Keratinocyte (primary cell): ENCODE data around the gene GTSF1L. TPM values are rescaled to one million over a fixed set of nuclear protein-coding genes. Genes with fewer than 3 reads are reported as not detected.

Source experiments
- DNase-seq: peaks from one replicate; pipeline ENCODE4 v3.0.0-alpha.2; 2011; ENCODE audit warnings: low read depth, missing footprints, low spot score
- FAIRE-seq: peaks from 2 replicates; lab custom pipeline; 2011; peaks lifted over from hg19 to GRCh38; lab: Jason Lieb, UNC
- H2AFZ ChIP-seq: 2 replicates; pipeline ENCODE4 v1.6.0; 2012; ENCODE audit warnings: low read length, control low read depth, inconsistent platforms; ENCODE audit not compliant: control insufficient read depth
- H3K27ac ChIP-seq: 2 replicates; pipeline ENCODE4 v1.5.1; 2011; ENCODE audit warnings: low read length; ENCODE audit not compliant: control insufficient read depth, insufficient read depth
- H3K27me3 ChIP-seq: 3 replicates; pipeline ENCODE4 v1.6.0; 2011; ENCODE audit warnings: low read length; ENCODE audit not compliant: control insufficient read depth, insufficient read depth; ENCODE audit errors: extremely low read depth
- H3K36me3 ChIP-seq, 2 experiments: 2 replicates in 1 of 2; 3 replicates in 1 of 2; pipeline ENCODE4 v1.5.1; 2011; ENCODE audit warnings: low read length in 2 of 2, mild to moderate bottlenecking in 1 of 2; ENCODE audit not compliant: control insufficient read depth in 2 of 2, insufficient read depth in 2 of 2; ENCODE audit errors: extremely low read depth in 1 of 2
- H3K4me1 ChIP-seq: 3 replicates; pipeline ENCODE4 v1.5.1; 2011; ENCODE audit warnings: low read length; ENCODE audit not compliant: control insufficient read depth, insufficient read depth; ENCODE audit errors: extremely low read depth
- H3K4me2 ChIP-seq: 3 replicates; pipeline ENCODE4 v1.6.0; 2011; ENCODE audit warnings: low read depth, low read length; ENCODE audit not compliant: control insufficient read depth, insufficient read depth; ENCODE audit errors: extremely low read depth
- H3K4me3 ChIP-seq, 3 experiments: fragments of 200-600 bp in 1 of 3; sonication (generic) in 1 of 3; 2 replicates in 2 of 3; 3 replicates in 1 of 3; pipeline ENCODE4 v1.5.1; 2011 to 2016; ENCODE audit warnings: low read length in 3 of 3, mild to moderate bottlenecking in 3 of 3, control low read depth in 2 of 3, inconsistent platforms in 1 of 3, low read depth in 1 of 3, mixed read lengths in 1 of 3, mixed run types in 1 of 3, moderate library complexity in 1 of 3; ENCODE audit not compliant: control insufficient read depth in 2 of 3, insufficient read depth in 2 of 3; ENCODE audit errors: extremely low read depth in 1 of 3
- H3K79me2 ChIP-seq: 2 replicates; pipeline ENCODE4 v1.6.0; 2012; ENCODE audit warnings: low read length; ENCODE audit not compliant: control insufficient read depth, insufficient read depth
- H3K9ac ChIP-seq: 3 replicates; pipeline ENCODE4 v1.6.0; 2011; ENCODE audit warnings: low read length; ENCODE audit not compliant: control insufficient read depth, insufficient read depth; ENCODE audit errors: extremely low read depth
- H3K9me1 ChIP-seq: 3 replicates; pipeline ENCODE4 v1.6.0; 2011; ENCODE audit warnings: low read length; ENCODE audit not compliant: control insufficient read depth, insufficient read depth; ENCODE audit errors: extremely low read depth
- H3K9me3 ChIP-seq: 2 replicates; pipeline ENCODE4 v1.5.1; 2012; ENCODE audit warnings: low read depth, low read length; ENCODE audit not compliant: control insufficient read depth
- H4K20me1 ChIP-seq: 3 replicates; pipeline ENCODE4 v1.6.0; 2011; ENCODE audit warnings: low read length; ENCODE audit not compliant: control insufficient read depth, insufficient read depth; ENCODE audit errors: extremely low read depth
- EZH2 ChIP-seq: IDR thresholded peaks from one replicate; pipeline ENCODE4 v1.6.1; 2012; ENCODE audit warnings: inconsistent platforms, mild to moderate bottlenecking, low read length, moderate library complexity
- dilution Hi-C: fragments of 300-500 bp; cut with MboI; formaldehyde crosslinking; loops from one replicate; pipeline ENCODE4 v1.7.0; 2020; ENCODE audit warnings: low sequenced_read_pairs; ENCODE audit not compliant: extremely low pct_ligation_motif_present
- polyA plus RNA-seq, 5 experiments: library from polyadenylated mRNA; depleted of rRNA in 3 of 5; stranded (reverse) in 3 of 5; stranded (forward) in 1 of 5; unstranded in 1 of 5; fragments of >200 nt; gene quantifications; 1 replicate in 1 of 5; 2 replicates in 3 of 5; 3 replicates in 1 of 5; pipeline versions ENCODE4 v1.2.1 to v1.2.3, GENCODE V29; 2011 to 2012; ENCODE audit warnings: missing spikeins in 2 of 5, low read depth in 1 of 5, low replicate concordance in 1 of 5
- TF ChIP-seq, protein P1 (sequence below), 3 experiments: IDR thresholded peaks in 1 of 3; conservative IDR thresholded peaks in 1 of 3; optimal IDR thresholded peaks in 1 of 3; 2 replicates in 2 of 3; 3 replicates in 1 of 3; pipeline versions ENCODE3 to v1.5.1; 2011; ENCODE audit warnings: low read length in 3 of 3, mild to moderate bottlenecking in 3 of 3, moderate library complexity in 2 of 3, control low read depth in 1 of 3, inconsistent platforms in 1 of 3; ENCODE audit not compliant: insufficient read depth in 2 of 3; ENCODE audit errors: extremely low read depth in 1 of 3

The GTSF1L gene
- polyA plus RNA-seq, 1 donor (not counting 4 experiments of a cell fraction or from before 2014, with no cell fraction given), result not detected

DNA sequence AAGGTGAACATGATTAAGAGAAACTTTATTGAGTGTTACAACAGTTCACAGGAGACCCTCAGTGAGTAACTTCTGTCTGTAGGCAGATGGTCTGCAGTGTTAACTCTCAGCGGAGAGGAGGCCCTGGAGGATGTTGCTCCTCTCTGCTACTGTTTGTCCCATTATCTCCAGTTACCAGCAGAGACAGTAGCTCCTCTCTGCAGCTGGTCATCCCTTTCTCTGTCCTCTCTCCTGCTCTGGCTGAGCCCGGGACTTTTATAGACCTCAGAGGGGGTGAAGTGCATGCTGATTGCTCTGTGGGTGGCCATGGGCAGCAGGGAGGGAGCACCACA lies 5.7 kb downstream of the GTSF1L start:
- Histone ChIP-seq H2AFZ (no peak overlapping the region), H3K4me1 (peaks cover 12% of the 10 kb centered on the region), H4K20me1 (no peaks in the 10 kb centered on the region), H3K36me3 (no peaks in the 10 kb centered on the region), H3K27me3 (peaks cover 3% of the 10 kb centered on the region), H3K79me2 (no peaks in the 10 kb centered on the region), H3K4me3 (no peak overlapping the region), H3K9me3 (no peaks in the 10 kb centered on the region), H3K9me1 (peaks cover 7% of the 10 kb centered on the region), H3K4me2 (no peak overlapping the region), H3K9ac (no peak overlapping the region), H3K27ac (no peak overlapping the region)
- FAIRE-seq (no peak), DNase-seq (no peak)
- TF ChIP-seq, protein P1, sequence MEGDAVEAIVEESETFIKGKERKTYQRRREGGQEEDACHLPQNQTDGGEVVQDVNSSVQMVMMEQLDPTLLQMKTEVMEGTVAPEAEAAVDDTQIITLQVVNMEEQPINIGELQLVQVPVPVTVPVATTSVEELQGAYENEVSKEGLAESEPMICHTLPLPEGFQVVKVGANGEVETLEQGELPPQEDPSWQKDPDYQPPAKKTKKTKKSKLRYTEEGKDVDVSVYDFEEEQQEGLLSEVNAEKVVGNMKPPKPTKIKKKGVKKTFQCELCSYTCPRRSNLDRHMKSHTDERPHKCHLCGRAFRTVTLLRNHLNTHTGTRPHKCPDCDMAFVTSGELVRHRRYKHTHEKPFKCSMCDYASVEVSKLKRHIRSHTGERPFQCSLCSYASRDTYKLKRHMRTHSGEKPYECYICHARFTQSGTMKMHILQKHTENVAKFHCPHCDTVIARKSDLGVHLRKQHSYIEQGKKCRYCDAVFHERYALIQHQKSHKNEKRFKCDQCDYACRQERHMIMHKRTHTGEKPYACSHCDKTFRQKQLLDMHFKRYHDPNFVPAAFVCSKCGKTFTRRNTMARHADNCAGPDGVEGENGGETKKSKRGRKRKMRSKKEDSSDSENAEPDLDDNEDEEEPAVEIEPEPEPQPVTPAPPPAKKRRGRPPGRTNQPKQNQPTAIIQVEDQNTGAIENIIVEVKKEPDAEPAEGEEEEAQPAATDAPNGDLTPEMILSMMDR (optimal IDR thresholded peaks at IDR 0.05 in 1 of 3, IDR thresholded peaks at IDR 0.05 in 1 of 3, conservative IDR thresholded peaks at IDR 0.05 in 1 of 3; ENCODE audit: extremely low read depth in 1 of 3, insufficient read depth in 2 of 3, low read length in 3 of 3), result no peak
- TF ChIP-seq EZH2, result no peak
- dilution Hi-C loops, result no loop called here

DNA sequence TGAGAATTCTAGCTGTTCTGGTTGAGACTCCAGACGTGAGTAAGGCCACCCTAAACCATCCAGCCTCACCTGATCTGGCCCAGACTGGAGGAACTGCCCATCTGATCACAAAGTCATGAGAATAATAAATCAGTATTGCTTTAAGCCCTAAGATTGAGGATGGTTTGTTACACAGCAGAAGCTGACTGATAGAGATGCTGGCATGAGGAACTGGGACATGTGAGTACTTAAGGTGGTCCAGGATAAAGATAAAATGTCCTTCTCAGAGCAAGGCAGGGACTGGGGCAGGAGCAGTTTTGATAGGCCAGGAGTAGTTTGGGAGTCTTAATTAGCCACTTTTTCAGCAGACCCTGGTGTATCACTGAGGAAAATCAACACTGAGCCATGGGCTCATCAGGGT lies 6.8 kb downstream of the GTSF1L start:
- DNase-seq (no peak), FAIRE-seq (no peak)
- Histone ChIP-seq H3K9me3 (no peaks in the 10 kb centered on the region), H3K27me3 (peaks cover 3% of the 10 kb centered on the region), H2AFZ (no peak overlapping the region), H3K4me1 (peaks cover 12% of the 10 kb centered on the region), H3K79me2 (no peaks in the 10 kb centered on the region), H4K20me1 (no peaks in the 10 kb centered on the region), H3K4me2 (no peak overlapping the region), H3K9ac (no peak overlapping the region), H3K9me1 (peaks cover 7% of the 10 kb centered on the region), H3K27ac (no peak overlapping the region), H3K4me3 (no peak overlapping the region), H3K36me3 (peaks cover 0 to 5% of the 10 kb centered on the region in 2 experiments)
- dilution Hi-C loops, result no loop called here
- no peak for TF ChIP-seq EZH2
- TF ChIP-seq, protein P1 (optimal IDR thresholded peaks at IDR 0.05 in 1 of 3, IDR thresholded peaks at IDR 0.05 in 1 of 3, conservative IDR thresholded peaks at IDR 0.05 in 1 of 3; ENCODE audit: extremely low read depth in 1 of 3, insufficient read depth in 2 of 3, low read length in 3 of 3), result no peak
